HG03135 (cell line): Measurements from ENCODE around the gene UBE2E1.

Source experiments
- ATAC-seq: cut with Tn5 transposase; IDR thresholded peaks from one replicate; pipeline ENCODE4 v1.9.1; 2021; ENCODE audit warnings: mild to moderate bottlenecking, moderate library complexity; ENCODE audit not compliant: unreplicated experiment

UBE2E1 gene

DNA sequence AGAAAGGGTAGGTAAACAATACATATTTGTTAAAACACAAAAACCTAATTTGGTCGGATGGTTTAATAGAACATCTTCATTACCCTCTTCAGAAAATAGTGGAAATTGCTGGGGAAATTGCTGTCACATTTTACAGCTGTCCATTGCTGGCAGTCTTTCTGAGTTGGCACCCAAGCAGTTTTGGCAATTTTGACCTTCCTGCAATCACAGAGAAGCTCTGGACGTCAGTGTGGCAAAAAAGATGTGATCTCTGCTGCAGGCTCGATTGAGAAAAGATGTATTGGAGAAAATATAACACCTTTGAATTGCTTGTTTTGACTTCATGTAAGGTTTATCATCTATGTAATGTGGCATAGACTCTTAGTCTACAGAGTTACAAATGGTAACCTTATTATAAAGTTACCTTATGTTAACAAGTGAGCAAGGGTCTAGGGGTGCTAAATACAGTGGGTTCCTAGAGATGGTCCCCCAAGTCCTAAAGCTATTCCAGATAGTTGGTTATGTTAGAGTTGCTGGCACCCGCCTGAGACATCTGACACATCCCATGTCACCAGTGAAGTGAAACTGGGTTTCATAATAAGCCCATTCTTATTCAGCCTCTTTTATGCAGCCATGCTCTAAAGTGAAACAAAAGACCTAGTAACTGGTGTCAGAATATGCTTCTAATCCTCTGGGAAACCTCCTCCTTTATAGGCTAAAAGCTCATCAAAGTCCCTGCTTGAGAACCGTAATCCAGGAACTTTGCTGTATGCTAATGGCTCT lies 14.0 kb downstream of the UBE2E1 start:
- no peak for ATAC-seq

DNA sequence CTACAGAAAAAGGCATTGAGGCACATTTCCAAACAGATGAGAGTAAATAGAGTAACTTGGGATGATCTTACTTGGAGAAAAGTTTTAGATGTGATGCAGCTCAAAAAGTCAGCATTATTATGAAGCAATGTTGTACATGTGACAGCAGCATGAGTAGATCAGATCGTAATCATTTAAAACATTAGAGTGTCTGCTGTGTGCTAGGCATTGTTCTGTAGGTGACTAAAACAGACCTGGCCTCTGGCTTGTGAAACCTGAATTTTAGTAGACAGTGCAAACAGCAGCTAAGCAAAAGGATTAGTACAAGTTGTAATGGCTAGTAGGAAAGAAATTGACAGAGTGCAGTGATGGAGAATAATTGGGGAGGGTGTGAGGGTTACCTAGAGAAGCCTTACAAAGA lies 15.1 kb downstream of the UBE2E1 start:
- ATAC-seq, result no peak

DNA sequence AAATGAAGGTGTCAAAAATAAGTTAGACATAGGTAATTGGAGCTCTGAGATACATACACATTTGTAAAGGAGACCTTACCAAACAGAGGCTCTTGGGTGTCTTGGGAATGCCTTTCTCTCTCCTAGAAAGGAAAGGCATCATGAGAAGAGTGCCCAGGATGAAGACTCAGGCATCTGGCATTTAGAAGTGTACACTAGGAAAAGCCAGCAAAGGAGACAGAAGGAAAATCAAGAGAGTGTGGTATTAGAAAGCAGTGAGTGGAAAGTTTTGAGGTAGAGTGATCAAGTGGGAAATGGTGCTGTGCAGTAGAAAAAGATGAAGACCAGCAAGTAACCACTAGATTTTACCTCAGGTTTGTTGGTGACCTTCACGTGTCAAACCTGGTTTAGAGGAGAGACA lies 16.1 kb downstream of the UBE2E1 start:
- no peak for ATAC-seq

DNA sequence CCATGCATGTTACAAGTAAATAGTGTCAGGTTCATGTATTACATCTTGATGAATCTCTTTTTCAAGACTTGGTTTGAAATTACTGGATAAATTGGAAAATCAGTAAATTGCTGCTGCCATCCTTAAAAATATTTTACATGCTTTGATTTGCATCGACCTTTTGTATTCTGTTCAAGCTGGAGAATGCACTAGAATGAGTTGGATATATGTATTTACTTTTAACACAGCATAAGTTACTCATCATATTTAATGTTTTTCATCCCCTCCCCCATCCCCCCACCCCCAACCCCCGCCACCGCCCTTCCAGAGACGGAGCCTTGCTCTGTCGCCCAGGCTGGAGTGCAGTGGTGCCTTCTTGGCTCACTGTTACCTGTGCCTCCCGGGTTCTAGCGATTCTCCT lies 16.8 kb downstream of the UBE2E1 start:
- ATAC-seq, result no peak

DNA sequence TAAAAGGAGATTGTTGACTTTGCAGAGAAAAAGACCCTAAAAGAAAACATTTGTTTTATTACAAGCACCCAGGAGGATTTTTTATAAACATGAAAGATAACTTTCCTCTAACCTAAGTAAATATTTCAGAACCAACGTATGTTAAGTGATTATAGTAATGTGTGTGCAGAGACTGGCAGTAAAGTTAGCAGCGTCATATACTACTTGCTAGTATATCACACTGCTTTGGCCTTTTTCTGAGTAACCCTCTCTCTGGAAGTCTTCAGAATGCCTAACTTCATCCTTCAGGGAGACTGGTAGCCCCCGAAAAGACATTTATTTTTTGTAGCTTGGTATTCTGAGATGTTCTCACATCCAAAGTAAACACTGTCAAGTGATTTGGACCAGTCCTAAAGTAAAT lies 17.9 kb downstream of the UBE2E1 start:
- no peak for ATAC-seq

DNA sequence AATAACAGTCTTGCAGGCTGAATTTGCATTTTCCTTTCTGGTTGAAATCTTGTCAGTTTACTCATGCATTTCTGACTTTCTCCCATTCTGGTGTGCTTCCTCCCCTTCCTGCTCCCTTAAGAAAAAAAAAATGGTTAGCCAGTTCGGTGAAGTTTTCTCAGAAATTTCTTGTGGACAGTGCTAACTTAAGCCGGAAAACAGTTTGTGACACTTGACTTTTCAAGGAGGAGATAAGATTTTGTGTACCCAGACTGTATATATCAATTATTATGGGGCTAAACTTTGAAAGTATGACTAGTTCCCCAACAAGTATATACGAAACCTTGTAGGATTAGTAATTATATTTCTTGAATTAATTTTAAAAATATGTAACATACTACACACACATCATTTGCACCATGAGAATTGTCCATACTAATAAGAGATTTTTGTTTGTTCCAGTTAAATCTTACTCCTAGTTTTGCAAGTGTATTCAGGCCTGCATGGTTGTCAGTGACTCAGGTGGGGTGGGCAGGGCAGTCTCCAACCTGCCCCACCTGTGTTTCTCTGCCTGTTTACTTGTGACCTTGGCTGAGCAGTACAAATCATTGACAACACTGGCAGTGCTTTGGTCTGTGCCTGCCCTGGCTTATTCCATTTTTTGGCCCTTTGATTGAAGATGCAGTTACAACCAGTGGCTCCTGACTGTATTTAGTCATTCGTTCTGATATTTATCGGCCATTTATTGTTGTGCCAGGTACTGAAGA lies 19.1 kb downstream of the UBE2E1 start:
- ATAC-seq, result no peak

DNA sequence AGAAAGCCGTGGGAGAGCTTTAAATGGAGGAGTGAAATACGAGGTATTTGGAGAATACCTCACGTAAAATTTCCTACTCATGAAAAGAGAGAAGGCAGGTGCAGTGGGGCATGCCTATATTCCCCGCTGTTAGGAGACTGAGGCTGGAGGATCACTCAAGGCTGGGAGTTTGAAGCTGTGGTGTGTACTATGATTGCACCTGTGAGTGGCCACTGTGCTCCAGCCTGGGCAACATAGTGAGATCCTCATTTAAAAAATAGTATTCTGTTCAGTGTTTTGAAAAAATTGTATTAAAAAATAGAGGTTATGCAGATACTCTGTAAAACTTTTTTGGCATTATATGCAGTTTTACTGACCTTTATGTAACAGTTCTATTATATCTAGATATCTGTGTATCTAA lies 20.0 kb downstream of the UBE2E1 start:
- ATAC-seq, result no peak

DNA sequence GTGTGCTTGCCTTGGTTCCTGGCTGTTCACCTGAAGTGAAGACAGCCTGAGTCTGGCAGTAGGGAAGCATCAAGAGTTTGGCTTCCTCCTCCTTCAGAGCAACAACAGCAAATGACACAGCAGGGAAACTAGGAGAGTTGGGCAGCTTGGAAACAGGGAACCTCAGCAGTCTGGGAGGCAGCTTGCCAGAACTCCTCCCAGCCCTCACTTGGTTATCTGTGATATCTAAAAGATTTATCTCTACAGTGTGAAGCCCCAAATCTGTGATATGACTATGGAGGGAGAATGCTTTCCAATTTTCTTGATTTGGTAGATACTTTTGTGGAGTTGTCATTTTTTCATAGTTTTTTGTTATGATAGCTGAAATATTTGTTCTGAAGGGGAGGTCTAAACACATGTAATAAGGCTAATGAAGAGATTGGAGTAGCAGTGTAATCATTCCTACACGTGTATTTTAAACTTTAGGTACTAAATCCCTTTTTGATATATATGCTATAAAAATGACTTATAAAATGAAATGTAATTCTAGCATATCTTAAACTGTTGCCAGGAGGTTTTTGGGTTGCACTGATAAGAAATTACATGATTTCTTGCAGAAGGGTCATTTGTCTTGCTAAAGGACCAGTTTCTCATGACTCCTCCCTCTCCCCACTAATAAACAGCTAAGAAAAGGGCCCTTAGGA lies 20.8 kb downstream of the UBE2E1 start:
- ATAC-seq, result no peak

DNA sequence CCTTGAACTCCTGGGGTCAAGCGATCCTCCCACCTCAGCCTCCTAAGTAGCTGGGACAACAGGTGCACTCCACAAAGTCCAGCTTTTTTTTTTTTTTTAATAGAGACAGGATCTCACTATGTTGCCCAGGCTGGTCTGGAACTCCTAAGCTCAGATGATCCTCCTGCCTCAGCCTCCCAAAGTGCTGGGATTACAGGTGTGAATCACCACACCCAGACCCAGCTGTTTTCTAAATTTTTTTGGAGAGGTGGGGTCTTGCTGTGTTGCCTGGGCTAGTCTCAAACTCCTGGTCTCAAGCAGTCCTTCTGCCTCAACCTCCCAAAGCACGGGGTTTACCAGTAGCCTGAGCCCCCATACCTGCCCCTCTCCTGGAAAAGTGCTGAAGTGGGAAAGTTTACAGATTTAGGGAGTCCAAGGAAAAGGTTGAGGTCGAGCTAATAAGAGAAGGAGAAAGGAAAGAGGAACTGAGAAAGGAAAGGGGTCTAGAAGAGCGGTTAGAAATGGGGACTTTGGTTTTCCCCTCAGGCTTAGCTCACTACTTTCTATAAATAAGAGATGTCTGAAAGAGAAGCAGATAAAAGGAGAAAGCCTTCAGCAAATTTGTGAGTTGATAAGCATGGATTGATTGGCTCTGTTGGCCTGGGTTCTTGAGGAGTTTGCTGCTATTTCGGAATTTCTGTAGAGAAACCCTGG lies 23.6 kb downstream of the UBE2E1 start:
- peak; percentile 64 for ATAC-seq

DNA sequence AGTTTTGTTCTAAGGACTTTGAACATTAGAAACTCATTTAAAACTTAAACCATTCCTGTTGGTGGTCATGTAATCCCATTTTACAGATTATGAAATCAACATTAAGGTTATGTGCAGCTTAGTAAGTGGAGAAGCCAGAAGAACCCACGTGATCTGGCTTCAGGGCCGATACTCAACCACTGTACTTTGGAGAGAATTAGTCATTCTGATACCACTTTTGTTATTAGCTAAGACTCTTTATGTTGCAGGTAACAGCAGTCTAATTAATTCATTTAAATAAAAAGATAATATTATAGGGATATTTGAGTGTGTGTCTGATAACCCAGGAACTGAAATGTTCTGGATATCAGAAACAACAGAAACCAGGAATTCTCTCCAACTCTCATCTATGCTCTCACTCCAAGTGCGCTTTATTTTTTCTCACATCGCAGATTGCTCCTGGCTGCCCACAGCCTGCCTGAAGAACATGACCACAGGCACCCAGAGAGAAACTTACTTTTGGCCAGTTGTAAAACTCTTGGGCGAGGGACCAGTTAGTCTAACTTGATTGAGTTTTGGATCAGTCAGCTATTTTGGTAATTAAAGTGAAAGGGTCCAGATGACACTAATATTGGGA lies 25.2 kb downstream of the UBE2E1 start:
- peak; percentile 83 for ATAC-seq

DNA sequence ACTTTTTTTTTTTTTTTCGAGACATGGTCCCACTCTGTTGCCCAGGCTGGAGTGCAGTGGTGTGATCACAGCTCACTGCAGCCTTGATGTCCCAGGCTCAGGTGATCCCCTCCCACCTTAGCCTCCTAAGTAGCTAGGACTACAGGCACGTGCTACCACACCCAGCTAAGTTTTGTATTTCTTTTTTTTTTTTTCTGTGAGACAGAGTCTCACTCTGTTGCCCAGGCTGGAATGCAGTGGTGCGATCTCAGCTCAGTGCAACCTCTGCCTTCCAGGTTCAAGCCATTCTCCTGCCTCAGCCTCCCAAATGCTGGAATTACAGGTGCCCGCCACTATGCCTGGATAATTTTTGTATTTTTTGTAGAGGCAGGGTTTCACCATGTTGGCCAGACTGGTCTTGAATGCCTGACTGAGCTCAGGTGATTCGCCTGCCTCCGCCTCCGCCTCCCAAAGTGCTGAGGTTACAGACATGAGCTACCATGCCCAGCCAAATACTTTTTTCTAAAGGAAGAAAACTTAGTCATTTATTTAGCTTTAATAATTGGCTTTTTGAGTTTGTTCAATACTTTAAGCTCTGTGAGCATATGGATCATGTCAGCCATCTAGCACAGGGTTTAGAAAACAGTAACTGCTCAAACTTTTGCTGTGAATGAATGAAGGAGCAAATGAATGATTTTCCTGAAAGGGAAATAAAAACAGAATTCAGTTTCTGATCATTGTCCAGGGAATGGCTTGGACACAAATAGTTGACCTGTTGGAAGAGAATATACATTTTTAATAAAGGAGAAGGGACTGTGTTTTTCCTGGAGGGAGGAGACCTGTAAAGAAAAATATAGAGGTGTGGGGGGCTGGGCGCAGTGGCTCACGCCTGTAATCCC lies 26.0 kb downstream of the UBE2E1 start:
- peak; percentile 1 for ATAC-seq

DNA sequence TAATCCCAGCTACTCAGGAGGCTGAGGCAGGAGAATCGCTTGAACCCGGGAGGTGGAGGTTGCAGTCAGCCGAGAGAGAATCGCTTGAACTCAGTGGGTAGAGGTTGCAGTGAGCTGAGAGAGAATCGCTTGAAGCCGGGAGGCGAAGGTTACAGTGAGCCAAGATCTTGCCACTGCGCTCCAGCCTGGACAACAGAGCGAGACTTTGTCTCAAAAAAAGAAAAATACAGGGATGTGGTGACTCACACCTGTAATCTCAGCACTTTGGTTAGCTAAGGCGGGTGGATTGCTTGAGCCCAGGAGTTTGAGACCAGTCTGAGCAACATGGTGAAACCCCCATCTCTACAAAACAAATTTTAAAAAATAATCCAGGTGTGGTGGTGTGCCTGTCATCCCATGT lies 26.8 kb downstream of the UBE2E1 start:
- ATAC-seq, result no peak

DNA sequence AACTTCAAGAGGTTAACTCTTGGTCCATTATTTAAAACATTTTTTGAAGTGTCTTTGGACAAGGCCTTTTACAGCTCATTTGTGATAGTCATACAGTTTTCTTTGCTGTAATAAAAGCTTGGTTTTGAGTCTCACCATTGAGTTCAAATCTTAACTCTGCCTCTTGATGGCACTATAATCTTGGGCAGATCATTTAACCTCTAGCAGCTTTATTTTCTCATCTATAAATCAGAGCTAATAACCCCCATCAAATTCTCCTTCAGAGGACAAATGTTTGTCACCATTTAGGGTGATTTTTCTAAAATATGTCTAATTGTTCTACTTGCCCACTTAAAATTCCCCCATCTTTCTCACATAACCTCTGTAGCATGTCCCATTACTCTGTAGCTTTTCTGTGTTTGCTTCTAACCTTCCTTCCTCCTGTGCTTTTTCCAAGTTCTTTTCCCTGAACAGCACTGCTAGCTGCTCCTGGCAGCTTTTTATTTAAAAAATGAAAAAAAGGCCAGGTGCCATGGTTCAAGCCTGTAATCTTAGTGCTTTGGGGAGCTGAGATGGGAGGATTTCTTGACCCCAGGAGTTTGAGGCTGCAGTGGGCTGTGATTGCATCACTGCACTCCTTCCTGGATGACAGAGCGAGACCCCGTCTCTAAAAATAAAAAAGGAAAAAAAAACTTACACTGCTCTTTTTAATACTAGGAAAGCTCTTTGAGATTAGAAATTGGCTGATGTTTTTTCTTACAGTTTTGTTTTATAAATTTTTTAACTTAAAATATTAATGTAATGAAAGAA lies 28.5 kb downstream of the UBE2E1 start:
- no peak for ATAC-seq

DNA sequence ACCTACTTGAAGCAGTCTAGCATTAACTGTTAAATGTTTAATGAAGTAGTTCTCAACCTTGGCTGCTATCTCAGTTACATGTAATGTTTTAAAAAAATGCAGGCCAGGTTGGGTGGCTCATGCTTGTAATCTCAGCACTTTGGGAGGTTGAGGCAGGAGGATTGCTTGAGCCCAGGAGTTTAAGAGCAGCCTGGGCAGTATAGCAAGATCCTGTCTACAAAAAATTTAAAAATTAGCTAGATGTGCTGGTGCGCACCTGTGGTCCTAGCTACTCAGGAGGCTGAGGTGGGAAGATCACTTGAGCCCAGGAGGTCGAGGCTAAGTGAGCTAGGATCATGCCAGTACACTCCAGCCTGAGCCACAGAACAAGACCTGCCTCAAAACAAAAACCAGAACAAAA lies 29.3 kb downstream of the UBE2E1 start:
- ATAC-seq, result no peak

DNA sequence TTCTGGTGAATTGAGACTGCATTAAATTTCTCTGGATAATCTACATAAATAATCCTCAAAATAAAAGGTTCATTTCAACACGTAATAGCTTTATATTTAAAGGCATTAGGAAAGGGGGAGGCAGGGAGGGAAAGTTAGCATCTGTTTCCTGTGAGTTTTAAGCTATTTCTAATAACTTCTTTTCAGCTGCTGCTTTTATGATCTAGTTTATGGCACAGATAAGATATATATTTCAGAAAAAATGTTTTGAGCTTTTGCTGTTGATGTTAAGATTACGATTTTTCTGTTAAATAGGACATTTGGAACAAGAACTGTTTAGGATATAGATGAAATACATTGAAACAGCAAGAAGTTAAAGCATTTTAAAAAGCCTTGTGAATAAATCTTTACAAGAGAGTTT lies 30.0 kb downstream of the UBE2E1 start:
- no peak for ATAC-seq

DNA sequence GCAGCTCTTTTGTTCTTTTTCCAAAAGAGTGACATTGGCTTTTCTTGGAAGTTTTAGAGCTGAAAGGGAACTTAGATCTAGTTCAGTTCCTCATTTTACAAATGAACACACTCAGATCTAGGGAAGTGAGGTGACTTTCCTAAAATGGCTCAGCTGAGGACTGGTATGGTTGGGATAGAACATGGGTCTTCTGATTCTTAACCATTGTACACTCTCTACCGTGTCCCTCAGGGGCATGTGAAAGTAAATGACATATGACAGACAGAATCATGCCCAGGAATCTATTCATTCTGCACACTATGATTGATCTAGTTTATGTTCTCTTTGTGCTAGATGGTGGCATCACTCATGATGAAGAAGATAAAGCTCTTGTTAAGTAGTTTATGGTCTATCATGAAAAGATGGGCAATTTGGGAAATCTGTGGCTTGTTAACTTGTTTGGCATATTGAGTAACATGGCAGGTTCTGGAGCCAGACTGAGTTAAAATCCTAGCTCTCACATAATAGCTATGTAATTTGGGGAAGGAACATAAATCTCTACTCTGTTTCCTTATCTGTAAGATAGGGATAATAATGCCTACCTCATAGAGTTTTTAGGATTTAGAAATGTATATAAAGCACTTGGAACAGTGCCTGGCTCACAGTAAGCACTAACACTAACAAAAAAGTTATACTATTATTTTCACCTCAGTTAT lies 30.9 kb downstream of the UBE2E1 start:
- no peak for ATAC-seq

DNA sequence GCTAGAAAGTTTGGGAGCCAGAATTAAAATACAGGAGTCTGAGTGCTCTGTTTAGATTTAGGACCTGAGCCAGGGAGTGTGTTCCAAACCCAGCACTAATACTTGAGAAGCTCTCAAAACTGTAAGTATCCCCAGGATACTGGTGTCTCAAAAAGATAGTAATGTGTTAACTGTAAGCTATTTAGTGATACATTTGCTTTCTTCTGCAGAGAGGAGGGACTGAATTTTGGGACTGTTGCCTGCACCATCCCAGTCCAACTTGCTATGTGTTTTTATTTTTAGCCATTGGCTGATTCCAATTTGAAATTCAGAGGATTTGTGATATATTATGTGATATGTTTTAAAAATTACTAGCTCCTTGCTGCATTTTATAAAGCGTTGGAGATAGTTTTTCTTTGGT lies 31.5 kb downstream of the UBE2E1 start:
- ATAC-seq, result no peak

DNA sequence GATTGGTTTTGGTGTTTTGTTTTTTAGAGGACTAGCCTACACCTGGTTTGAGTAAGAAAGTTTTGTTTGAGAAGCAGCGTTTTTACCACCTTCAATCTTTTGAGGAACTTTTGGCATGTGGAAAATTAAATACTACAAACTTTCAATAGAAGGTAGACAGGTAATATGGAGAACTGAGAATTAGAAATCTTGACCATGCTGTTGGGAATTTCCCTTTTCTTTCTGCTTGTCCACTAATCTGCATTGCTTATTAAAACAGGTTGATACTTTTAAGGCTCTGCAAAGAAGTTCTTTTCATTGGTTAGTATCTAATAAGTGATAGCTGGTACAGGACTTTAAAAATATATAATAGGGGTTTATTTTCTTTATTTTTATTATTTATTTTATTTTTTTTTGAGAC lies 31.9 kb downstream of the UBE2E1 start:
- ATAC-seq, result no peak

DNA sequence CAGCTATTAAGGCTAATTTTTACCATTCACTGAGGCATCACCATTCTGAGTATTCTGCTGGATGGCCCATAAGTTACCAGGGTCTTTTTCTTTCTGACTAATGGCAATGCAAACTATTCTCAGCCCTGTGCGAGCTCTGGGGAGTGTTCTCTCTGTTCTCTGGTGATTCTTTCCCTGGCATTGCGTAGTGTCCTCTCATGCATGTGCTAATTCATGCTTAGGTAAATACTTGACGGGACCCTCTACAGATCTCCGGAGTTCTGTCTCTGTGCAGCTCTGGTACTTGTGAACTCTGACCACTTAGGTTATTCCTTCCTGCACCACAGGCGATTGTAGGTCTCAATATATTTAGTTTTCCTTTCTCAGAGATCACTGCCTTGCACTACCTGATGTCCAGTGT lies 34.8 kb downstream of the UBE2E1 start:
- ATAC-seq, result no peak
